Neural cell (in vitro differentiated cells): ENCODE data around the gene AIPL1. TPM values are rescaled to one million over a fixed set of nuclear protein-coding genes. Genes with fewer than 3 reads are reported as not detected.

ENCODE experiments used
- H2AFZ ChIP-seq: fragments of 200-600, 300-800 bp; sonication (generic), shearing (Covaris generic); 2 replicates; pipeline ENCODE4 v1.6.0; 2014; ENCODE audit warnings: low read depth, mild to moderate bottlenecking, antibody characterized with exemption, low read length, moderate library complexity
- H3F3A ChIP-seq: fragments of 200-600 bp; shearing (Covaris generic); 2 replicates; pipeline ENCODE4 v1.6.1; 2016; ENCODE audit warnings: mild to moderate bottlenecking, moderate library complexity, mixed read lengths, antibody characterized with exemption, low read length; ENCODE audit not compliant: insufficient read depth, poor library complexity, severe bottlenecking
- H3K27ac ChIP-seq: fragments of 200-600, 300-800 bp; sonication (generic), shearing (Covaris generic); 2 replicates; pipeline ENCODE4 v1.5.1; 2014; ENCODE audit warnings: mild to moderate bottlenecking, low read length, moderate library complexity
- H3K27me3 ChIP-seq: fragments of 300-800, 200-600 bp; sonication (generic), shearing (Covaris generic); 2 replicates; pipeline ENCODE4 v1.6.0; 2014; ENCODE audit warnings: mild to moderate bottlenecking, low read depth, low read length, moderate library complexity; ENCODE audit not compliant: insufficient read depth
- H3K36me3 ChIP-seq: fragments of 300-800, 200-600 bp; sonication (generic), shearing (Covaris generic); 2 replicates; pipeline ENCODE4 v1.5.1; 2014; ENCODE audit warnings: mild to moderate bottlenecking, antibody characterized with exemption, low read length, moderate library complexity; ENCODE audit not compliant: insufficient read depth
- H3K4me2 ChIP-seq: fragments of 300-800, 200-600 bp; sonication (generic), shearing (Covaris generic); 2 replicates; pipeline ENCODE4 v1.6.0; 2014; ENCODE audit warnings: mild to moderate bottlenecking, low read length
- H3K4me3 ChIP-seq: fragments of 300-800, 200-600 bp; sonication (generic), shearing (Covaris generic); 2 replicates; pipeline ENCODE4 v1.5.1; 2014; ENCODE audit warnings: mild to moderate bottlenecking, low read length, moderate library complexity
- H3K79me2 ChIP-seq: fragments of 200-600 bp; shearing (Covaris generic); replicated peaks from 2 replicates; pipeline ENCODE4 v1.6.0; 2014; ENCODE audit warnings: mild to moderate bottlenecking, low read length, moderate library complexity; ENCODE audit not compliant: insufficient read depth
- H3K9ac ChIP-seq: fragments of 300-800, 200-600 bp; sonication (generic), shearing (Covaris generic); 2 replicates; pipeline ENCODE4 v1.6.1; 2016; ENCODE audit warnings: mild to moderate bottlenecking, low read length, mixed read lengths
- H3K9me2 ChIP-seq: fragments of 200-600 bp; shearing (Covaris generic); 2 replicates; pipeline ENCODE4 v1.6.1; 2016; ENCODE audit warnings: mild to moderate bottlenecking, low read length, mixed read lengths; ENCODE audit not compliant: insufficient read depth
- H3K9me3 ChIP-seq: fragments of 200-600, 300-800 bp; sonication (generic), shearing (Covaris generic); 2 replicates; pipeline ENCODE4 v1.6.1; 2016; ENCODE audit warnings: mild to moderate bottlenecking, mixed run types, low read length, moderate library complexity, mixed read lengths
- H4K20me1 ChIP-seq: fragments of 200-600 bp; shearing (Covaris generic); 2 replicates; pipeline ENCODE4 v1.6.1; 2016; ENCODE audit warnings: mild to moderate bottlenecking, mixed run types; ENCODE audit not compliant: insufficient read depth
- EP300 ChIP-seq: fragments of 450-650 bp; conservative IDR thresholded peaks from 2 replicates; pipeline ENCODE4 v1.6.1; 2014; ENCODE audit warnings: antibody characterized with exemption, mild to moderate bottlenecking, moderate library complexity; ENCODE audit not compliant: poor library complexity, severe bottlenecking
- EZH2 ChIP-seq: fragments of 200-600, 300-800 bp; shearing (Covaris generic), sonication (generic); IDR thresholded peaks from 2 replicates; pipeline ENCODE4 v1.6.1; 2014; ENCODE audit warnings: antibody characterized with exemption, low read length, borderline replicate concordance, mild to moderate bottlenecking; ENCODE audit not compliant: insufficient read depth, poor library complexity, severe bottlenecking
- MXI1 ChIP-seq: fragments of 450-650 bp; conservative IDR thresholded peaks from 2 replicates; pipeline ENCODE4 v1.6.1; 2014; ENCODE audit warnings: antibody characterized with exemption, mild to moderate bottlenecking; ENCODE audit not compliant: poor library complexity, severe bottlenecking
- POLR2AphosphoS5 ChIP-seq: IDR thresholded peaks from 2 replicates; pipeline ENCODE4 v1.6.1; 2012
- RAD21 ChIP-seq: fragments of 450-650 bp; conservative IDR thresholded peaks from 2 replicates; pipeline ENCODE4 v1.6.1; 2014; ENCODE audit warnings: antibody characterized with exemption, mild to moderate bottlenecking, moderate library complexity
- SMC3 ChIP-seq: fragments of 450-650 bp; conservative IDR thresholded peaks from 2 replicates; pipeline ENCODE4 v1.6.1; 2014; ENCODE audit warnings: antibody characterized with exemption, mild to moderate bottlenecking, moderate library complexity; ENCODE audit not compliant: poor library complexity
- TAF1 ChIP-seq: IDR thresholded peaks from 2 replicates; pipeline ENCODE4 v1.6.1; 2012; ENCODE audit warnings: low read depth
- polyA plus RNA-seq: library from polyadenylated mRNA; depleted of rRNA; stranded (reverse); fragments of >200 nt; gene quantifications from 2 replicates; pipeline ENCODE4 v1.2.3, GENCODE V29; 2014
- TF ChIP-seq, protein P1 (sequence below): IDR thresholded peaks from 2 replicates; pipeline ENCODE4 v1.6.1; 2012; ENCODE audit warnings: borderline replicate concordance
- TF ChIP-seq, protein P2 (sequence below): fragments of 450-650 bp; IDR thresholded peaks from 2 replicates; pipeline ENCODE4 v1.5.1; 2014; ENCODE audit warnings: antibody characterized with exemption, mild to moderate bottlenecking, moderate library complexity; ENCODE audit not compliant: poor library complexity, severe bottlenecking

AIPL1 gene
- polyA plus RNA-seq, 1 donor from 2014 or later: not detected

DNA sequence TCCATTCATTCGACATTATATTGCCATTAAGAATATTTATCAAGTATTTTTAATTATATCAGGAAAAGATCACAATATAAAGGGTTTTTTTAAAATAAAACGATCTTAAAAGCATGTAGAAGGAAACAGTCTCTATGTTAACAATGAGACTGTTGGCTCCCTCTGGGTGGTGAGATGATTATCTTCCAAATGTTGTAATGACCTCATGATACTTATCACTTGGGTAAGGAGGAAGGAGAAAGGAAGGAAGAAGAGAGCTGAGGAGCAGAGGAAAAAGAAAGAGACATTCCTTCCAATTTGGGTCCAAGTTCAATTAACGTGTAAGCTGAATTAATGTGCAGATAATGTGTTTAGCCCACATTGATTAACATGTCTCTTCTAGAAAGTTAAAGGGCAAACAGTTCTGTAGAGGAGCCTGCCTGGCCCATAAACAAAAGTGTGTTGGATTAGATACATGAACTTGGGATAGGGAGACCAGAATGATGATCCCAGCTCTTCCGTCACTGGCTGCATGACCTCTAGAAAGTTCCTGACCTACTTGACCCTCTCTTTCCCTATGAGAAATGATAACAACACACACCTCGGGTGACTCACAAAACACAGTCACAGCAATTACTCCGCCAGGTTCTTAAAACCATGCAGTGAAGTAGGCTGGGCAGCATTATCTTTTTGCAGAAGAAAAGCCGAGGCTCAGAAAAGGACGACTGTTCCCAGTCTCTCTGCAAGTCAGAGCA lies 41.3 kb upstream of the AIPL1 start:
- no peaks in the 10 kb centered on the region for H3K36me3 ChIP-seq

DNA sequence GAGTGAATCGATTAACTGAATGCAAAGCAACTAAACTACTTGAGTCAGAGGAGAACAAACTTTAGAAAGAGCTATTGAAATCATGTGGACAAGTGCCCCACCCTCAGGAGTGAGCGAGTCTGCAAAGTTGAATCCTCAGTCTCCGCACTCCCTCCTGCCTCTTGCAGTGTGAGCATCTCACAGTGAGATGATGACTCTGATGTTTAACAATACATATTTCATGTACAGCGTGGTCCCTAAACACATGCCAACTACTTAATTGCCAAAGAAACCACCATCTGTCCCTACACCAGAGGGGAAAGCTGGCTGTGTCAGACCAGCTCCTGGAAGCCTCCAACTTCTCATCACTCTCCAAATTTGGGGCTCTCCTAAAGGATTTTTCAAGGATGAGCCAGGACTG lies 40.5 kb upstream of the AIPL1 start:
- H3K9me2 ChIP-seq: no peaks in the 10 kb centered on the region
- H3K36me3 ChIP-seq: no peaks in the 10 kb centered on the region
- H2AFZ ChIP-seq: no peak overlapping the region
- no peak overlapping the region for H3K27ac ChIP-seq
- H3K27me3 ChIP-seq: no peaks in the 10 kb centered on the region
- H4K20me1 ChIP-seq: no peaks in the 10 kb centered on the region
- H3K4me3 ChIP-seq: no peak overlapping the region
- H3K79me2 ChIP-seq: no peaks in the 10 kb centered on the region
- H3K4me2 ChIP-seq: no peak overlapping the region
- no peak overlapping the region for H3K9ac ChIP-seq
- H3F3A ChIP-seq: no peaks in the 10 kb centered on the region
- no peaks in the 10 kb centered on the region for H3K9me3 ChIP-seq
- TF ChIP-seq EP300: no peak

More for the DNA sequence above, 41.3 kb upstream of the AIPL1 start:
- Histone ChIP-seq H3K4me3 (no peak overlapping the region), H3K27me3 (no peaks in the 10 kb centered on the region), H3K9ac (no peak overlapping the region), H4K20me1 (no peaks in the 10 kb centered on the region), H3F3A (no peaks in the 10 kb centered on the region), H3K79me2 (no peaks in the 10 kb centered on the region), H2AFZ (no peak overlapping the region), H3K9me3 (no peaks in the 10 kb centered on the region), H3K9me2 (no peaks in the 10 kb centered on the region), H3K4me2 (no peak overlapping the region), H3K27ac (no peak overlapping the region)
- TF ChIP-seq TAF1: no peak
- TF ChIP-seq, protein P1, sequence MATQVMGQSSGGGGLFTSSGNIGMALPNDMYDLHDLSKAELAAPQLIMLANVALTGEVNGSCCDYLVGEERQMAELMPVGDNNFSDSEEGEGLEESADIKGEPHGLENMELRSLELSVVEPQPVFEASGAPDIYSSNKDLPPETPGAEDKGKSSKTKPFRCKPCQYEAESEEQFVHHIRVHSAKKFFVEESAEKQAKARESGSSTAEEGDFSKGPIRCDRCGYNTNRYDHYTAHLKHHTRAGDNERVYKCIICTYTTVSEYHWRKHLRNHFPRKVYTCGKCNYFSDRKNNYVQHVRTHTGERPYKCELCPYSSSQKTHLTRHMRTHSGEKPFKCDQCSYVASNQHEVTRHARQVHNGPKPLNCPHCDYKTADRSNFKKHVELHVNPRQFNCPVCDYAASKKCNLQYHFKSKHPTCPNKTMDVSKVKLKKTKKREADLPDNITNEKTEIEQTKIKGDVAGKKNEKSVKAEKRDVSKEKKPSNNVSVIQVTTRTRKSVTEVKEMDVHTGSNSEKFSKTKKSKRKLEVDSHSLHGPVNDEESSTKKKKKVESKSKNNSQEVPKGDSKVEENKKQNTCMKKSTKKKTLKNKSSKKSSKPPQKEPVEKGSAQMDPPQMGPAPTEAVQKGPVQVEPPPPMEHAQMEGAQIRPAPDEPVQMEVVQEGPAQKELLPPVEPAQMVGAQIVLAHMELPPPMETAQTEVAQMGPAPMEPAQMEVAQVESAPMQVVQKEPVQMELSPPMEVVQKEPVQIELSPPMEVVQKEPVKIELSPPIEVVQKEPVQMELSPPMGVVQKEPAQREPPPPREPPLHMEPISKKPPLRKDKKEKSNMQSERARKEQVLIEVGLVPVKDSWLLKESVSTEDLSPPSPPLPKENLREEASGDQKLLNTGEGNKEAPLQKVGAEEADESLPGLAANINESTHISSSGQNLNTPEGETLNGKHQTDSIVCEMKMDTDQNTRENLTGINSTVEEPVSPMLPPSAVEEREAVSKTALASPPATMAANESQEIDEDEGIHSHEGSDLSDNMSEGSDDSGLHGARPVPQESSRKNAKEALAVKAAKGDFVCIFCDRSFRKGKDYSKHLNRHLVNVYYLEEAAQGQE: no peak
- no peak for TF ChIP-seq SMC3
- TF ChIP-seq EP300: no peak
- no peak for TF ChIP-seq RAD21
- no peak for TF ChIP-seq EZH2
- TF ChIP-seq POLR2AphosphoS5: no peak
- TF ChIP-seq MXI1: no peak
- TF ChIP-seq, protein P2, sequence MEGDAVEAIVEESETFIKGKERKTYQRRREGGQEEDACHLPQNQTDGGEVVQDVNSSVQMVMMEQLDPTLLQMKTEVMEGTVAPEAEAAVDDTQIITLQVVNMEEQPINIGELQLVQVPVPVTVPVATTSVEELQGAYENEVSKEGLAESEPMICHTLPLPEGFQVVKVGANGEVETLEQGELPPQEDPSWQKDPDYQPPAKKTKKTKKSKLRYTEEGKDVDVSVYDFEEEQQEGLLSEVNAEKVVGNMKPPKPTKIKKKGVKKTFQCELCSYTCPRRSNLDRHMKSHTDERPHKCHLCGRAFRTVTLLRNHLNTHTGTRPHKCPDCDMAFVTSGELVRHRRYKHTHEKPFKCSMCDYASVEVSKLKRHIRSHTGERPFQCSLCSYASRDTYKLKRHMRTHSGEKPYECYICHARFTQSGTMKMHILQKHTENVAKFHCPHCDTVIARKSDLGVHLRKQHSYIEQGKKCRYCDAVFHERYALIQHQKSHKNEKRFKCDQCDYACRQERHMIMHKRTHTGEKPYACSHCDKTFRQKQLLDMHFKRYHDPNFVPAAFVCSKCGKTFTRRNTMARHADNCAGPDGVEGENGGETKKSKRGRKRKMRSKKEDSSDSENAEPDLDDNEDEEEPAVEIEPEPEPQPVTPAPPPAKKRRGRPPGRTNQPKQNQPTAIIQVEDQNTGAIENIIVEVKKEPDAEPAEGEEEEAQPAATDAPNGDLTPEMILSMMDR: no peak
